MCF 10A (cell line): ENCODE data around the gene GCGR. TPM values are rescaled to one million over a fixed set of nuclear protein-coding genes. Genes with fewer than 3 reads are reported as not detected.

ENCODE experiments used
- BruUV-seq: library from RNA; stranded (reverse); fragments of 400-500 nt; replicated peaks from 2 replicates; lab custom pipeline; 2021; lab: Mats Ljungman, UMichigan
- CTCF ChIA-PET: fragments of 300-600 bp; sonication (Branson Sonifier 250); formaldehyde crosslinking; extraction: SDS; loops from one replicate; lab custom pipeline; 2021; ENCODE audit warnings: antibody characterized with exemption, inconsistent platforms; lab: Yijun Ruan, JAX
- POLR2A ChIA-PET: fragments of 300-600, 350-650 bp; sonication (Branson Sonifier 250); formaldehyde crosslinking; extraction: SDS; loops from one replicate; lab custom pipeline; 2020; ENCODE audit warnings: antibody characterized with exemption, inconsistent platforms; lab: Yijun Ruan, JAX
- DNase-seq: peaks from one replicate; pipeline ENCODE4 v3.0.0-alpha.2; 2018; ENCODE audit not compliant: unreplicated experiment
- H3K27ac Mint-ChIP-seq: one replicate; pipeline ENCODE4 v1.8.0; 2022; ENCODE audit warnings: mild to moderate bottlenecking, low read depth, mixed read lengths; ENCODE audit not compliant: unreplicated experiment
- H3K27me3 Mint-ChIP-seq: one replicate; pipeline ENCODE4 v1.8.0; 2022; ENCODE audit warnings: mixed read lengths; ENCODE audit not compliant: insufficient read depth, unreplicated experiment
- H3K36me3 Mint-ChIP-seq: one replicate; pipeline ENCODE4 v1.8.0; 2022; ENCODE audit warnings: mild to moderate bottlenecking, moderate library complexity, mixed read lengths; ENCODE audit not compliant: insufficient read depth, unreplicated experiment
- H3K4me1 Mint-ChIP-seq: one replicate; pipeline ENCODE4 v1.8.0; 2022; ENCODE audit warnings: mixed read lengths; ENCODE audit not compliant: insufficient read depth, unreplicated experiment
- H3K4me3 Mint-ChIP-seq: one replicate; pipeline ENCODE4 v1.8.0; 2022; ENCODE audit warnings: mild to moderate bottlenecking, moderate library complexity, mixed read lengths; ENCODE audit not compliant: unreplicated experiment
- H3K9me3 Mint-ChIP-seq: one replicate; pipeline ENCODE4 v1.8.0; 2022; ENCODE audit warnings: mixed read lengths; ENCODE audit not compliant: unreplicated experiment
- intact Hi-C: fragments of 100-400 bp; cut with micrococcal nuclease; formaldehyde crosslinking; loops from 2 replicates; pipeline ENCODE4 v1.14.1; 2022
- total RNA-seq: library from RNA; stranded (reverse); gene quantifications from 2 replicates; pipeline ENCODE4 v1.2.3, GENCODE V29; 2022
- TF ChIP-seq, protein P1 (sequence below): fragments of 200-600 bp; IDR thresholded peaks from one replicate; pipeline ENCODE4 v1.8.0; 2022; ENCODE audit warnings: antibody characterized with exemption, mild to moderate bottlenecking; ENCODE audit not compliant: unreplicated experiment

Gene GCGR
- total RNA-seq, 1 experiment from 2014 or later: not detected

DNA sequence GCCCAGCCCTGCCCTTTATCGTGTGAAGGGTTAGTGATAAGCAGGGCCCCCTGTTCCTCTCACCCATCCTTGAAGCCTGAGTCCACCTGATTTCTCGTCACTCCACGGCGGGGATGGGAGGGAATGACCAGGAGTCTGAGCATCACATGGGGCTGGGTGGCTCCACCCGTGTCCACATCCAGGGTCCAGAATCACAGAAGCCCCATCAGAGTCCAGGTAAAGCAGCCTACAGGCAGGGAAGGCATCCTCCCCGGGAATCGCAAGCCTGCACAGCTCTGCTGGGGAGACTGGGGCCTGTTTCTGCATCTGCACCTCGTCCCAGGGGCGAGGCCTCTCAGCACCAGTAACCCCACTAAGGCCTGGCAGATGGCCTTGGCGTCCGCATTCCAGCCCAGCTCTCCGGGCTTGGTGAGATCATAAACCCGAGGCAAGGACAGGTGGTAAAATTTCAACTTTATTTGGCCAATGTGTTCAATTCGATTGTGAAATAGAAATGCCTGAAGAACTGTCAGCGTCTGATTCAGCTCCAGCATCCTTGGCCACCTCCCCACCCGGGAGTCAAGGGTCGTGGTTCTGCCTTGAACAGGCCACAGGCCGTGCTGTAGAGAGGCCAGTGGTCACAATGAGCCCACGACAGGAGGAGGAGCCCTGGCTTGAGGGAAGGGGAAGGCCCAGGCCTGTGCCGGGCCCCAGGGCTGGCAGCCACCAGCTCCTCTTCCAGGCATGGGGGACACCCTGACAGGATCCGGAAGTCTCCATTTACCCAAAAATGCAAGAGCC is 39.0 kb downstream of the GCGR start:
- CTCF ChIA-PET: interaction anchor here (0.6 kb wide), 1 partner anchor 13 kb away, joined by 3 read pairs; no protein-coding TSS in a partner anchor
- H3K36me3 Mint-ChIP-seq: peaks cover 59% of the 10 kb centered on the region

GRCh38 chr17:81843713-81844326 is 39.9 kb downstream of the GCGR start:
- BruUV-seq: no TSS peak
- Mint-ChIP-seq H3K27me3 (no peaks in the 10 kb centered on the region), H3K27ac (no peak overlapping the region), H3K36me3 (peaks cover 68% of the 10 kb centered on the region), H3K9me3 (no peaks in the 10 kb centered on the region), H3K4me1 (no peaks in the 10 kb centered on the region), H3K4me3 (no peak overlapping the region)
- TF ChIP-seq, protein P1, sequence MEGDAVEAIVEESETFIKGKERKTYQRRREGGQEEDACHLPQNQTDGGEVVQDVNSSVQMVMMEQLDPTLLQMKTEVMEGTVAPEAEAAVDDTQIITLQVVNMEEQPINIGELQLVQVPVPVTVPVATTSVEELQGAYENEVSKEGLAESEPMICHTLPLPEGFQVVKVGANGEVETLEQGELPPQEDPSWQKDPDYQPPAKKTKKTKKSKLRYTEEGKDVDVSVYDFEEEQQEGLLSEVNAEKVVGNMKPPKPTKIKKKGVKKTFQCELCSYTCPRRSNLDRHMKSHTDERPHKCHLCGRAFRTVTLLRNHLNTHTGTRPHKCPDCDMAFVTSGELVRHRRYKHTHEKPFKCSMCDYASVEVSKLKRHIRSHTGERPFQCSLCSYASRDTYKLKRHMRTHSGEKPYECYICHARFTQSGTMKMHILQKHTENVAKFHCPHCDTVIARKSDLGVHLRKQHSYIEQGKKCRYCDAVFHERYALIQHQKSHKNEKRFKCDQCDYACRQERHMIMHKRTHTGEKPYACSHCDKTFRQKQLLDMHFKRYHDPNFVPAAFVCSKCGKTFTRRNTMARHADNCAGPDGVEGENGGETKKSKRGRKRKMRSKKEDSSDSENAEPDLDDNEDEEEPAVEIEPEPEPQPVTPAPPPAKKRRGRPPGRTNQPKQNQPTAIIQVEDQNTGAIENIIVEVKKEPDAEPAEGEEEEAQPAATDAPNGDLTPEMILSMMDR: no peak
- intact Hi-C loops: no loop called here
- ChIA-PET POLR2A (interaction anchor here (0.6 to 1.3 kb wide), 4 partner anchors 10 to 121 kb away, joined by 3 to 6 read pairs (median 3); partner anchors contain the start of gene MCRIP1), CTCF (interaction anchor here (0.6 kb wide), 1 partner anchor 12 kb away, joined by 3 read pairs; no protein-coding TSS in a partner anchor)
- no peak for DNase-seq

More for the DNA sequence above, 39.0 kb downstream of the GCGR start:
- TF ChIP-seq, protein P1: no peak
- Mint-ChIP-seq H3K4me3 (no peak overlapping the region), H3K27ac (no peak overlapping the region), H3K27me3 (no peaks in the 10 kb centered on the region), H3K9me3 (no peaks in the 10 kb centered on the region), H3K4me1 (no peaks in the 10 kb centered on the region)
- intact Hi-C loops: no loop called here
- POLR2A ChIA-PET: interaction anchor here (0.6 to 2.2 kb wide), 8 partner anchors 9 to 120 kb away, joined by 3 to 8 read pairs (median 3); partner anchors contain the start of gene MCRIP1
- BruUV-seq: no TSS peak
- no peak for DNase-seq

DNA sequence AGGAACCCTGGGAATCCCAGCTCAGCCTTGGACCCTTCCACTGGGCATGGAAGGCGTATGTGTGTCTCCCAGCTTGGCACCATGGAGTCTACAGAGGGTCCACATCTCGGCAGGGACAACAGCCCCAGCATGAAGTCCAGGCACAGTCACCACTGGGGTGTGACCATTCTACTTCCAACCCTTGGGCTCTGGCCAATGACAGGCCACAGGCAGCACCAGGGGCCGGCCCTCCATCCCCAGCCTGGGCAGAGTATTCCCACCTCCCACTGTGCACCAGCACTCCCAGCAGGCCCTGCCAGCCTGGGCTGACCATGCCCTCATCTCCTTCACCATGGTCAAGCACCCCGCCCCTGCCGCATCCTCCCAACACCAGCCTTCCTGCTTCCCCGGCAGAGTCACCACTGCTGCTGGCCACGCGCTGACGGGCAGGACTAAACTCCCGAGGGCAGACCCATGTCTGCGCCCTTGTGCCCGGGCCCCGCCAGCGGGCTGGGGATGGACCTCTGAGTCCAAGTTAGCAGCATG is 40.4 kb downstream of the GCGR start:
- H3K4me3 Mint-ChIP-seq: no peak overlapping the region
- no peak for DNase-seq
- TF ChIP-seq, protein P1: no peak
- ChIA-PET POLR2A (no interaction called here), CTCF (no interaction called here)
- H3K9me3 Mint-ChIP-seq: no peaks in the 10 kb centered on the region
- peak overlapping the region; percentile 49 for H3K27ac Mint-ChIP-seq
- H3K36me3 Mint-ChIP-seq: peaks cover 74% of the 10 kb centered on the region
- no peaks in the 10 kb centered on the region for H3K27me3 Mint-ChIP-seq
- intact Hi-C loops: no loop called here
- no TSS peak for BruUV-seq
- H3K4me1 Mint-ChIP-seq: no peaks in the 10 kb centered on the region

DNA sequence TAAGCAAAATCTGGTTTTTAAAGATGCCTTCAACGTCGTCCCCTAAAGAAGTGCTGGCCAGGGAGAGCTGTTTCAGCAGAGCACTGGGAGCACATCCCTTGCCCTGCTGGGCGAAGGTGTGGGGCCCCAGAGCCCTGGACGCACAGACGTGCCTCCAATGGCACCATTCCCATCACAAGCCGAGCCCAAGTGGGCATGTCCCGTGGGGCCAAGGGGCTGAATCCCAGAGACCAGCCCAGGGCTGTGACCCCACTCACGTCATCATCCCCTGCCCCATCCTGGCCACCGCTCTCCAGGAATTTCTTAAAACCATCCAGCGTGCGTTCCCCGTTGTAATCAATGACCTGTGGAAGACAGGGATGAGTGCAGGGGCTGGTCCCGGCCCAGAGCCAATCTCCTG is 40.9 kb downstream of the GCGR start:
- CTCF ChIA-PET: interaction anchor here (0.6 kb wide), 1 partner anchor 24 kb away, joined by 3 read pairs; no protein-coding TSS in a partner anchor
- no TSS peak for BruUV-seq
- TF ChIP-seq, protein P1: no peak
- POLR2A ChIA-PET: interaction anchor here (1.4 to 1.5 kb wide), 2 partner anchors 11 to 15 kb away, joined by 5 to 6 read pairs; partner anchors contain the start of gene MCRIP1
- H3K9me3 Mint-ChIP-seq: no peaks in the 10 kb centered on the region
- peaks cover 79% of the 10 kb centered on the region for H3K36me3 Mint-ChIP-seq
- H3K4me3 Mint-ChIP-seq: no peak overlapping the region
- no peaks in the 10 kb centered on the region for H3K4me1 Mint-ChIP-seq
- H3K27ac Mint-ChIP-seq: peak overlapping the region; percentile 49
- no peak for DNase-seq
- H3K27me3 Mint-ChIP-seq: no peaks in the 10 kb centered on the region
- intact Hi-C loops: no loop called here
